Astrocyte (in vitro differentiated cells and primary cell): ENCODE results near the gene SLC36A4.

Experiments used
- EZH2 ChIP-seq: IDR thresholded peaks from 2 replicates; pipeline ENCODE4 v1.6.1; 2012; ENCODE audit warnings: mild to moderate bottlenecking, low read length, inconsistent platforms; ENCODE audit not compliant: insufficient read depth
- TF ChIP-seq, protein P1 (sequence below): IDR thresholded peaks from 2 replicates; pipeline ENCODE4 v1.5.1; 2011; ENCODE audit warnings: low read depth, mild to moderate bottlenecking, inconsistent platforms, low read length, moderate library complexity; ENCODE audit not compliant: insufficient read depth

GRCh38 chr11:93145390-93145915 is 52.3 kb downstream of the SLC36A4 start:
- TF ChIP-seq, protein P1, sequence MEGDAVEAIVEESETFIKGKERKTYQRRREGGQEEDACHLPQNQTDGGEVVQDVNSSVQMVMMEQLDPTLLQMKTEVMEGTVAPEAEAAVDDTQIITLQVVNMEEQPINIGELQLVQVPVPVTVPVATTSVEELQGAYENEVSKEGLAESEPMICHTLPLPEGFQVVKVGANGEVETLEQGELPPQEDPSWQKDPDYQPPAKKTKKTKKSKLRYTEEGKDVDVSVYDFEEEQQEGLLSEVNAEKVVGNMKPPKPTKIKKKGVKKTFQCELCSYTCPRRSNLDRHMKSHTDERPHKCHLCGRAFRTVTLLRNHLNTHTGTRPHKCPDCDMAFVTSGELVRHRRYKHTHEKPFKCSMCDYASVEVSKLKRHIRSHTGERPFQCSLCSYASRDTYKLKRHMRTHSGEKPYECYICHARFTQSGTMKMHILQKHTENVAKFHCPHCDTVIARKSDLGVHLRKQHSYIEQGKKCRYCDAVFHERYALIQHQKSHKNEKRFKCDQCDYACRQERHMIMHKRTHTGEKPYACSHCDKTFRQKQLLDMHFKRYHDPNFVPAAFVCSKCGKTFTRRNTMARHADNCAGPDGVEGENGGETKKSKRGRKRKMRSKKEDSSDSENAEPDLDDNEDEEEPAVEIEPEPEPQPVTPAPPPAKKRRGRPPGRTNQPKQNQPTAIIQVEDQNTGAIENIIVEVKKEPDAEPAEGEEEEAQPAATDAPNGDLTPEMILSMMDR, result no peak
- no peak for TF ChIP-seq EZH2
